GM18907 (cell line): ENCODE measurements around the gene ACOXL.

ENCODE experiments used
- ATAC-seq: cut with Tn5 transposase; IDR thresholded peaks from one replicate; pipeline ENCODE4 v1.9.1; 2021; ENCODE audit warnings: mild to moderate bottlenecking, moderate library complexity; ENCODE audit not compliant: unreplicated experiment

ACOXL gene

DNA sequence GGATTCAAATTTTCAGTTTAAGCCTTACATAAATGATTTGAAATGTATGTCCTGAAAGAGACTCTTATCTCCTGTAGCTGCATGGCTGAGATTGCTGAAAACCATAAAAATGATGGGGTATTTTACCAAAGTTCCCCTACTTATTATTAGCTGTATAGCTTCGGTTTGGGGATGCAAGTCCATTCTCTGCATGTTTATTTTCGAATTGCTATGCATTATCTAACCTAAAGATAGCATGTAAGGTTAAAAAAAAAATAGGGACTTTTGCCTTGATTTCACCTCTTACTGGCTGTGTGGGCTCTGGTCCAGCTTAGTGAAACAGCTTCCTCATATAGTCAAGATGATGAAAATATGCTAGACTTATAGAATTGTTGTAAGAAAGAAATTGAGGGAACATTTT is 14.0 kb upstream of the ACOXL start:
- no peak for ATAC-seq

DNA sequence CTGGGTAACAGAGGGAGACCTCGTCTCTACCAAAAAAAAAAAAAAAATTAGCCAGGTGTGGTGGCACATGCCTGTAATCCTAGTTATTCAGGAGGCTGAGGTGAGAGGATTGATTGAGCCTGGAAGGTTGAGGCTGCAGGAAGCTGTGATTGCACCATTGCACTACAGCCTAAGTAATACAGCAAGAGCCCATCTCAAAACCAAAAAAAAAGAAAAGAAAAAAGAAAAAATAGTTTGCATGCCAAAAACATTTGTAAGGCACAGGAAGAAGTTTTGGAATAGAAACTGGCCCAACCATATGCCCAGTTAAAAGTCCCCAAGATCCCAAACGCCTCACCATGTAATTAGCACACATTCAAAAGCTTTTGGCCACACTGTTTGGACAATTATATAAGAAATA is 13.4 kb upstream of the ACOXL start:
- ATAC-seq: no peak

DNA sequence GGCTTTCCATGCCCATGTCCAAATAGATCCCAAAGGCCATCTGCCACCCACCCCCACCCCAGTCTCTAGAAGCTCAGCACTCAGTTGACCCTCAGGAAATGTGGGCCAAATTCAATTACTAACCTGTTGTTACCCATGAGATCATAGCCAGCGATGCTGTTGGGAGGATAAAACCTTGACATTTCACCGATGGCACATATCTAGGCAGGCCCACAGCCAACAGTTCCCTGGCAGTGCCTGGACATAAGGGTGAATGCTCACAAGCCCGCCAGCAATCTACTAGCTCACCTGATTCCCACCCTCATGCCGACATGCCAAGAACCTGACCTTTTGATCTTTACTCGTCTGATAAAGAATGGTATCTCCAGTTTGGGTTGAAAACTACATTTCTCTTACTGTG is 11.8 kb upstream of the ACOXL start:
- ATAC-seq: no peak

DNA sequence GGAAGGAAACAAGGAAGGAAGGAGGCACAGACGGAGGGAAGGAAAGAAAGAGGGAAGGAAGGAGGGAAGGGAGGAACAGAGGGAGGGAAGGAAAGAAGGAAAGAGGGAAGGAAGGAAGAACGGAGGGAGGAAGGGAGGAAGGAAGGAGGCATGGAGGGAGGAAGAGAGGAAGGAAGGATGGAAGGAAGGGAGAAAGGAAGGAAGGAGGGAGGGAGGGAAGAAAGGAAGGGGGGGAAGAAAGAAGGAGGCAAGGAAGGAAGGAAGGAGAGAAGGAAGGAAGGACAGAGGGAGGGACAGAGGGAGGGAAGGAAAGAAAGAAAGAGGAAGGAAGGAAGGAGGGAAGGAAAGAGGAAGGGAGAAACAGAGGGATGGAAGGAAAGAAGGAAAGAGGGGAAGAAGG is 7.6 kb upstream of the ACOXL start:
- ATAC-seq: no peak

DNA sequence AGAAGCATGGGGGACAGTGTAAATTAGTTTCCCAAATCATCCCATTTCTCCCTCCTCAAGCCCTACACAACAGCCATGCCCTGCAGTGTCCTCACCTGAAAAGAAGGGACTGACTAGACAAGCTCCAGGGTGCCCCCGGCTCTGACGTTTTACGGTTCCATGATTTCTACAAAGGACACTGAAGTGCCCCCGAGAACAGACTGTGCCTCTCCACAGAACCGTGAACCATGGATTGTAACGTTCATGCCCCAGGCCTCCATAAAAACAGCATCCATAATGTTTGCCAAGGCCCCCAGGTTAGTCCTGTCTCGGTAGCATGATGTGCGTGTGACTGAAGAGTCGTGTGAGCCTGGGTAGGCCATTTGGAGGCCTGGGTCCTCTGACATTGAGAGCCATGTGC is 7.0 kb upstream of the ACOXL start:
- no peak for ATAC-seq

DNA sequence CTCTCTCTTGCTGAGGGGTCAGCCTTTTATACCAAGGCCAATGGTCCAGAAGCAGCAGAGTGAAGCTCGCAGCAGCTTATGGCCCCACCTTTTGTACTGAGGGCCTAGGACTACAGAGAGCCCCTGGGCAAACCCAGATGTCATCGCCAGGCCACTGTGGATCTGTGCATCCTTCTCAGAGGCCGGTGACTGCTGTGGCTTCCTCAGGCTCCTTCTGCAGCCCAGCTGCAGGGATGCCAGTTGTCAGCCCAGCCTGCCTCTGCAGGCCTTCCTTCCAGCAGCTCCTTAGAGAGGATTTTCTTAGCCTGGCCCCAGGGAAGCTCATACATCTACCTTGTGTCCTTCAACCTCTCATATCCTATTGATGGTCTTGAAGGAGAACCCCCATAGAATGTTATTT is 6.5 kb upstream of the ACOXL start:
- ATAC-seq: no peak

DNA sequence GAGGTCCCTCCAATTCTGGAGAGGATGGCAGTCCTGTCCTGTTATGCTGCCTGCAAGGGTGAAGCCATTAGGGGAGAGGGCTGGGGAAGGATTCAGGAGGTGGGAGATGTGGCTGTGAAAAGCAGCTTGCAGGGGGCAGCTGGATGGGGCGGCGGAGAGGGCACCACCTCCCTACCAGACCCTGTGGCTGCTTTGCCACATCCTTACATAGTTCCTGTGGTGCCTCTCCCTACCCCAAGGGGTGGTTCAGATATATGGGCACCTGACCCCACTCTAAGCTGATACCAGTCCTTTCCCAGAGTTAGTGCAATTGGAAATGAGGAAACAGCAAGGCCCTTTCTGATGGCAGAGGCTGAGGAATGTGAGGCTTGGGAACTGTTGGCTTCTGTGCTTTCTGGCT is 6.1 kb upstream of the ACOXL start:
- no peak for ATAC-seq

DNA sequence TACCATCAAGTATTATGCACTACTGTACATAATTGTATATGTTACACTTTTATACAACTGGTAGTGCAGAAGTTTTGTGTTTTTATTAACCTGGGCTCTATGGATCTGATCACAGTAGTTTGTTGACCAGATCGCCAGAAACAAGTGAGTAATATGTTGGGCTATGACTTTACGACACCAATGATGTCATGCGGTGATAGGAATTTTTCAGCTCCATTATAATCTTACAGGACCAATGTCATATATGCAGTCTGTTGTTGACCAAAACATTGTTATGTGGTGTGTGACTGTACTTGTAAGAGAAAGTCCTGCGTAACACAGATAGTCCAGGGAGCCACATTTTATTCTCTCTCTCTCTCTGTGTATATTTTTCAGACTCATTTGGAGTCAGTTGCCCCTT is 4.5 kb upstream of the ACOXL start:
- no peak for ATAC-seq

DNA sequence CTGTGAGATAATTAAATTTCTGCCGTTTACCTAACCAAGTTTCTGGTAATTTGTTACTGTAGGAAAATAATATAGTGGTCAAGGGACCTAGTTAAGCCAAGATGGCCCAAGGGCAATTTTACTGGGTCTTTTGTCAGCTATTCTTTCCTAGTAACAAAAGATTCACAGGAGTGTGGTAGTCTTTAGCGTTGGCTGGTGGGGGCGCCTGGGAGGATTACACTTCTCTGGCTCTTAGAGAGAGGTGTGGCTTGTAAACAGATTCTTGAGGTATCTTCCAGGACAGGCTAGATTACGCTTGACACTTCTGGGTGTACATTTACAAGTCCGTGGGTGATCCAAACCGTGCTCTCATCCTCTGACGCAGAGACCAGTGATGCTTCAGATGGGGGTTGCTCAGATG is 3.3 kb upstream of the ACOXL start:
- ATAC-seq: no peak

DNA sequence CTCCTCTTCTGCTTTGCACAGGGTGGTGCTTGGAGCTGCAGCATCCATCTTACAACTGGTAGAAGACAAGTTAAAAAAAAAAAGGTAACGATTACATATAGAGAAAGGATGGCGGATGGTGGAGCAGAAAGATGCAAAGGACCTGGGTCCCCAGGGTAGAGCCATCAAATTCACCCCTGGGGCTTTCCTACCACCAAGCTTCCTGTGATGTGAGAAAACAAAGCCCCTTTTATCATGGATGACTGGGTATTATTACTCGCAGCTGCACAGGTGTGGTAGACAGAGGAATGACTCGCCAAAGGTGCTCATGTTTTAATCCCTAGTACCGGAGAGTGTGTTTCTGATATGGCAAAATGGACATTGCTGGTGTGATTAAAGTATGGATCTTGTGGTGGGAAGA is 1.3 kb upstream of the ACOXL start:
- ATAC-seq: no peak

DNA sequence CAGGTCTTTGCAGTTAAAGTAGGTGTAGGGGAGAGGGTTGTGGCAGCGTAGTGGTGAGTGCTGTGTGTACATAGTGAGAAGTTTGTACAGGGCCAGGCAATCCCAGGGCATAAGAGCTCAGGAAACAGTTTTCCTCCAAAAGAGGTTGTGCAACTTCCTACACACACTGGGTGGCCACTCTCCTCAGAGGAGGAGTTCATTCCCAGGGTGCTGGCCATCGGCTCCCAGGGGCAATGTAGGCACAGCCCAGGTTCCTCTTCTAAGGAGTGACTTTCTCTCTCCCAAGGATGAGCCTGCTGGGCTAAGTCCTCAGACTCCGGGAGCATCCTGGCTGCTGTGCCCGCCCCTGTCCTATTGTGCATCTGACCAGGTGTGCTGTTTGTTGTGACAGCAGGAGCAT is 3.0 kb downstream of the ACOXL start:
- ATAC-seq: no peak

DNA sequence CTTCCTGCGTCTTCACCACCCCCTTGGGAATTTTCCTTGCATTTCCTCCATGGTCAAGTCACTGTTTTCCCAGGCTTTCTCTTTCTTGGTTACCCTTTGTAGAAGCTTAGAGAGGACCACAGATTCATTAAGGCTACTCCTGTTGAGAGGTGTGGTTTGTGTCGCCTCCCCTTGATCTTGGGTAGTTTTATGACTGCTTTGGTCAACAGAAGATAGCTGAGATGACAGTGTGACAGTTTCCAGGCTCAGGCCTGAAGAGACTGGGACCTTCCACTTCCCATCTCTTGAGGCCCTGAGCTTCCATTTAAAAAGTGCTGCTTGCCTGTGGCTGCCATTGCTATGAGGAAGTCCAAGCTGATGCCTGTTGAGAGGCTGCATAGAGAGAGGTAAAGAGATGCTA is 5.4 kb downstream of the ACOXL start:
- ATAC-seq: no peak

DNA sequence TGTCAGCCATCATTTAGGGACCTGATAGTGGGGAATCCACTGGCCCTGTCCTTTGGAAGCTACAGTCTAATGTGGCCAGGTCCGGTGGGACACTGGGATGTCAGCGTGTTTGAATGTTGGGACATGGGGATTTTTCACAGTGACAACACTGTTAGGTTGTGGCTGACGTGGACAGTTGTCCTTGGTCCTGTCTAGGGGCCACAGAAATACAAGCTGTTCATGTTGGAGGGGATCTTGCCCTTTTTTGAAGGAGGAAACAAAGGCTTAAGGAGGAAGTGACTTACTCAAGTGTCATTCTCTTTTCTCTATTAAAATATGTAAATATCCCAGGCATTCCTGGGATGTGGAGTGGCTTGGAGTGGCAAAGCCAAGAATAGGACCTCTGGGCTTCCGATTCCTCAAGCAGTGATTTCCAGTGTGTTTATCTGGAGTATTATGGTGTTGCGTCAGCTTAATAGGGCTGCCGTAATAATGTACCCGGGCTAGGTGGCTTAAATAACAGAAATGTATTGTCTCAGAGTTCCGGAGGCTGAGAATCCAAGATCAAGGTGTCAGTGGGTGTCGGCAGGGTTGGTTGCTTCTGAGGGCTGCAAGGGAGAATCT is 8.5 kb downstream of the ACOXL start:
- no peak for ATAC-seq

DNA sequence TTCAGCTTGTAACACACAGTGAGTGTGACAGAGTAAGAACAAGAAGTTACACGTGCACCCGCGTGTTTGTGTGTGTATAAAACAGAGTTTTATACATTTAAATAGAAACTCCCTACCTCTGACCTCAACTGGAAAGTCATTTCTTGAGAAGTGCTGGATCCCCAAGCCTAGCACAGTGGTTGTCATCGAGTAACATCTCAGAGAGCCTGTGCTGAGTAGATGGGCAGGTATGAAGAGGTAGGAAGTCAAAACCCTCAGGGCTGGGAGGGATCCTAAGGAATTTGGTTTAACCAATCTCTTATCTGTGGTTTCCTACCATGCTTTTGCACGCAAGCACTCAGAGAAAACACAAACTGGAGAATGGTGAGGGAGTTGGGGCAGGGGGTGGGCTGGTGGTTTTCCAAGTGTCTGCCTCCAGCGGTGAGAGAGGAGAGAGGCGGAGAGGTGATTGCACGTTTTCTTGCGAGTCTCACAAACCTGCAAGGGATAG is 9.2 kb downstream of the ACOXL start:
- no peak for ATAC-seq

DNA sequence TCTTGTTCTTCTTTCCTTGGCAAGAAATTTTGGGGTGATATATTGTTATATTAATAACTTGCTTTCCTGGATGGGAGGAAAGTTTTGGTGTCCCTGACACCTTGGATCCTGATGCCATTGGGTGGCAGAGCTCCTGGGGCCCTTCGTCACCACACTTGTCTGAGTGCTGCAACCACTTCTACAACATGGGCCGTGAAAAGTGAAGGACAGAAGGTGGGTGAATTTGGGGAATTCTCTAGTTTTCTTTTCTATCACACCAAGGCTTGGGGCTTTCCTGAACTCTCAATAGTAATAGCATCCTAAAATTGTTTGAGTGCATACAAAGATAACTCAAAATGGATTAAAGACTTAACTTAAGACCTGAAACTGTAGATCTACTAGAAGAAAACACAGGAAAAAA is 10.0 kb downstream of the ACOXL start:
- ATAC-seq: no peak

DNA sequence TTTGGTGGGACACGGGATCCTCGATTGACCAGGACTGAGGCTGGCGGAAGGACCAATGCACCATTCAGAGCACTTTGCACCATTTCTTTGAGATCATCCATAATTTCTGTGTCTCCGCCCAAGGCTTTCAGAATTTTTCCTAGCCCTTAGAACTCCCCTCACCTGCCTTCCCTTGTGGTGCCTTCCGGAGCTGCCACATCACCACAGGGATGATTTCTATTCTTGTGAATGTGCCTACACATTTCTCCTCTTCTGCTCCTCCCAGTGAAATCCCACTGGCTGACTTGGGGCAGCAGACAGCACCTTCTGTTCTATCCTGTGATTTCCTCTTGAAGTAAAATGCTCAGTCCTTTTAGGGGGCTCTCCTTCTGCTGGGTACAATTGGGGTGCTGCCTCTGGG is 11.2 kb downstream of the ACOXL start:
- ATAC-seq: no peak

DNA sequence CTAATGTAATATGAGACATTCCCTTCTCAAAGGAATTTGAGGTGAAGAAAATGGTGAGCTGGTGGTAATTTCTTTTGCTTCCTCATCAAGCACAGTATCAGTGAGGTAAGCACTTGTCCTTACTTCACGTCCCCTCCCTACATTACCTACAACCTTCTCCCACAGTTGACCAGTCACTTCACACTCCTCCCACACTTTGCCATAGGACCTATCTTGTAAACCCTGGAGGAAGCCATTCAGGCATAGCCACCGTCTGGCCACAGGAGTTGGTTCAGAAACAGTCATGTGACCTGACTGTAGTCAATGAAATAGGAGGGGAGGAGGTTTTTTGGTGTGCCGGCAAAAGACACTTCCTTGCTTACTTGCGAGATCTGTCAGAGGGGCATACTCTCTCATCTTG is 12.1 kb downstream of the ACOXL start:
- no peak for ATAC-seq

DNA sequence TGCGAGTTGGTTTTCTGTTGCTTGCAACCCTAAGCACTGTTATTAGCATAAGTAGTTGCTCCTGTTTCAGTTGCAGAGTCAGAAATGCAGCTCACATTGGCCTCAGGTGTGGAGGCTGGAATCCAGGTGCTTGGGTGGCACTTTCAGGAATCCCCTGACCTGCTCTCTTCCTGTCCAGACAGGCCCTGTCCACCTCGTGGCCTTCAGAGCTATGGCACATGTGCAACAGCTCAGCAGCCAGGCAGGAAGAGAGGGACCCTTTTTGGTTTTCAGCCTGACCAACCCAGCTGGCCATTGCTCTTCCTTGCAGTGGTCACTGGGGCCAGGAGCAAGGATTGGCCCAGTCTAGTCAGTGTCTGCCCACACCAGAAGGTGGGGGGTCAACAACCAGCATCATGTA is 12.7 kb downstream of the ACOXL start:
- ATAC-seq: no peak

DNA sequence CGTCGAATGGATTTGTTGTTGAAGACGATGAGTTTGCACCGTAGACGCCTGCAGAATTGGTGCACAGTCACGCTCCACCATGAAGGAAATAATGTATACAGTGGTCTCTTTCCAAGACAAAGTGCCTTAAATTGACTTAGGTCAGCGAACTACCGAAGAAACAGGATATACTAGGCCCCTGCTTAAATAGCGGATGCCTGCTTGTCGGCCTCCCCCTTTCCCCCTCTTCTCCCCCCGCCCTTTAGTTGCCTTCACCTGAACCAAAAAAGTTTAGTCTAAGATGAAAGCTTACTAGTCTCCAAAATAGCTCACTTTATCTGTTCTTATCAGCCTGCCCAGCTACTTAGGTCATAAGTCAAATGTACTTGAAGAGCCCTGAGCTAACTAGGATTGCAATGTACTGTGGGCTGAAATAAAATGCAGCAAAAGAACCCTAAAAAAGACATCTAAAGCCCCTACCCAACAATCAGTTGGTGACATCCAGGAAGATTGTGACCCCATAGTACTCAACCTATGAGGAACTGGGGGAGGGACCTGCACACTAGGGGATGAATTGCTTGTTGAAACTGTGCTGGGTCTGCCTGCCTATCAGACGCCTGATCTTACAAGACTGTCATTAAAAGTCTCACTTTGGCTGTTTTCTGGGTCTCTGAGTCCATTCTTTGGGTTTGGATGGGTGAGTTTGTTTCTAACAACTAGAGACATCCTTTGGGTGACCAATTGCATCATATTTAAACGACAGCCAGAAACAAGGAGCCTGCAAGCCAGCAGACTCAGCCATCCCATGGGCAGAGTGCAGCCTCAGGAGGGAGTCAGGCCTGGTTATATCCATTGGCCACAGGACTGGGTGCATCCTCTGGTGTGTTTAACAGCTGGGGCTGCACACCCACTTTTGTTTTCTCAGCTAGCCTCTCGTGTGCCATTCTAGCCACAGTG is 14.5 kb downstream of the ACOXL start:
- no peak for ATAC-seq

DNA sequence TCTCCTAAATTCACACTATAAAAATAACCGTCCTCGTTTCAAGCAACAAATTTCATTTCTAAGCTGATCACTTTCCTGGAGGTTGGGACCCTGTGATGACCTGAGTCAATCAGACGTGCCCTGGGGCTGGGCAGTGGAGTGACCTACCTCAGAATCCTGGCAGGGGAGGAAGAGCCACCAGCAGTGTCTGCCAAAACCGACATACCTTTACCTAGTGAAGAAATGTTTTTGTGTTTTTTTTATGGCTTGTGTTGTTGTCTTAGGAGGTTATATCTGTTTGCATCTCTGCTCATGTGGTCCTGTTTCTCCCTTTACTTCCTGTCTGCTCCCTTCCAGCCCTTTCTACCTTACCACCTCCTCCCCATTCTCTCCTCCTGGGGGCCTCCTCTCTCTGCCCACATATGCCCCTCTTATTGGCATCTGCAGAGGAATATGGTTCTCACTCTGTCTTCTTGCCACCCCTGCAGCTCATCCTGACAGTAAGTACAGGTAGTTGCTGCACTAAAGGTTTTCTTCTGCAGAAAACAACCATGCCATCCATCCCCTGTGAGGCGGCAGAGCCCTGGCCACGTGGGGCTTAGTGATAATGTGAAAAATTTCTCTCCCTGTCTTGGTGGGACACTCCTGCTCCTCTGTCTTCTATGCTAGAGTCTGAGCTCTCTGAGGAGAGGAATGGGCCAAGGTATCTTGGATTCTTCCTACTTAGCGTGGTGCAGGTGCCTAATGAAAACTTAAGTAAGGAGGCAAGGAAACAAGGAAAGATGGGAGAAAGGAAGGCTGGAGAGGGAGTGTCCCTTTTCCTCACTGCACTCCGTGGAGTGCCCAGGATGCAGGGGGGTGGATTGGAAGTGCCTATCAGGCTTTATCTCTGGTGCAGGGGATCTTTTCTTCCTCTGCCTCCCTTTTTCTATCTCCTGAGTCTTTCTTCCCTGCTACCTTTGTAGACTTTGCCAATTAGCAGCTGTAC is 15.4 kb downstream of the ACOXL start:
- no peak for ATAC-seq

DNA sequence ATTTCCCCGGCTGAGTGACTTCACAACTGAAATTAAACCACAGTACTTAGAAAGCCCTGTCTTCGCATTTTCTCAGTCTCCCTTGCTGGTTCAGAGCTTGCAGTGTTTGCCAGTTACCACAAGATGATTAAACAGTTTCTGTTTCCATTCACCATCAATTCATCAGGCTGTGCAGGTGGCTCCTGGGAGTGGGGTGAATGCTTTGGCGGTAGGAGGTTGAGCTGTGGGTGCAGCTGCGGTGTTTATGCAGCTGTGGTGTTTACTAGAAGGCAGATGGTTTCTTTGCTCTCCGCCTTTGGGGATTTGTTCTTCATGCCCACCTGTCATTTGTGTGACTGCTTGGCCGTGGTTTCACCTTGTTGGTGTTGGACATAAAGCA is 16.1 kb downstream of the ACOXL start:
- ATAC-seq: peak; percentile 97
